Kidney epithelial cell (primary cell): ENCODE measurements around the gene GADD45B. TPM values are rescaled to one million over a fixed set of nuclear protein-coding genes. Genes with fewer than 3 reads are reported as not detected.

Source experiments
- DNase-seq: peaks from one replicate; pipeline ENCODE4 v3.0.0-alpha.2; 2010; ENCODE audit warnings: low read depth
- H3K27me3 ChIP-seq: 2 replicates; pipeline ENCODE4 v1.6.0; 2011; ENCODE audit warnings: low read length; ENCODE audit not compliant: control insufficient read depth, insufficient read depth
- H3K36me3 ChIP-seq: 2 replicates; pipeline ENCODE4 v1.5.1; 2011; ENCODE audit warnings: low read length; ENCODE audit not compliant: control insufficient read depth, insufficient read depth
- H3K4me3 ChIP-seq: 2 replicates; pipeline ENCODE4 v1.5.1; 2011; ENCODE audit warnings: low read depth, mild to moderate bottlenecking, control low read depth, low read length
- total RNA-seq: library from RNA; depleted of rRNA; stranded (reverse); fragments of >200 nt; gene quantifications from 2 replicates; pipeline ENCODE4 v1.2.3, GENCODE V29; 2015
- TF ChIP-seq, protein P1 (sequence below): IDR thresholded peaks from 2 replicates; pipeline ENCODE4 v1.5.1; 2011; ENCODE audit warnings: mild to moderate bottlenecking, moderate library complexity, low read length, control low read depth, inconsistent platforms; ENCODE audit not compliant: insufficient read depth, poor library complexity, severe bottlenecking

The GADD45B gene
- total RNA-seq, 1 donor from 2014 or later = 99.6 TPM

DNA sequence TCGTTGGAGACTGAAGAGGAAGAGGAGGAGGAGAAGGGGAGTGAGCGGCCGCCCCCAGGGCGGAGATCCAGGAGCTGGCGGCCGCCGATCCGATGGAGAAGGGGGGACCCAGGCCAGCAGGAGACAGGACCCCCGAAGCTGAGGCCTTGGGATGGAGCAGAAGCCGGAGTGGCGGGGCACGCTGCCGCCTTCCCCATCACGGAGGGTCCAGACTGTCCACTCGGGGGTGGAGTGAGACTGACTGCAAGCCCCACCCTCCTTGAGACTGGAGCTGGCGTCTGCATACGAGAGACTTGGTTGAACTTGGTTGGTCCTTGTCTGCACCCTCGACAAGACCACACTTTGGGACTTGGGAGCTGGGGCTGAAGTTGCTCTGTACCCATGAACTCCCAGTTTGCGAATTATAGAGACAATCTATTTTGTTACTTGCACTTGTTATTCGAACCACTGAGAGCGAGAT, 1.8 kb downstream of the GADD45B start:
- no peaks in the 10 kb centered on the region for H3K27me3 ChIP-seq
- TF ChIP-seq, protein P1, sequence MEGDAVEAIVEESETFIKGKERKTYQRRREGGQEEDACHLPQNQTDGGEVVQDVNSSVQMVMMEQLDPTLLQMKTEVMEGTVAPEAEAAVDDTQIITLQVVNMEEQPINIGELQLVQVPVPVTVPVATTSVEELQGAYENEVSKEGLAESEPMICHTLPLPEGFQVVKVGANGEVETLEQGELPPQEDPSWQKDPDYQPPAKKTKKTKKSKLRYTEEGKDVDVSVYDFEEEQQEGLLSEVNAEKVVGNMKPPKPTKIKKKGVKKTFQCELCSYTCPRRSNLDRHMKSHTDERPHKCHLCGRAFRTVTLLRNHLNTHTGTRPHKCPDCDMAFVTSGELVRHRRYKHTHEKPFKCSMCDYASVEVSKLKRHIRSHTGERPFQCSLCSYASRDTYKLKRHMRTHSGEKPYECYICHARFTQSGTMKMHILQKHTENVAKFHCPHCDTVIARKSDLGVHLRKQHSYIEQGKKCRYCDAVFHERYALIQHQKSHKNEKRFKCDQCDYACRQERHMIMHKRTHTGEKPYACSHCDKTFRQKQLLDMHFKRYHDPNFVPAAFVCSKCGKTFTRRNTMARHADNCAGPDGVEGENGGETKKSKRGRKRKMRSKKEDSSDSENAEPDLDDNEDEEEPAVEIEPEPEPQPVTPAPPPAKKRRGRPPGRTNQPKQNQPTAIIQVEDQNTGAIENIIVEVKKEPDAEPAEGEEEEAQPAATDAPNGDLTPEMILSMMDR = no peak
- peak overlapping the region; percentile 94 for H3K4me3 ChIP-seq
- no peak for DNase-seq
- no peaks in the 10 kb centered on the region for H3K36me3 ChIP-seq

GRCh38 chr19:2478278-2478755, 2.4 kb downstream of the GADD45B start:
- TF ChIP-seq, protein P1 = peak; percentile 20
- H3K4me3 ChIP-seq = peak overlapping the region; percentile 94
- no peaks in the 10 kb centered on the region for H3K36me3 ChIP-seq
- H3K27me3 ChIP-seq = no peaks in the 10 kb centered on the region
- DNase-seq = no peak

DNA sequence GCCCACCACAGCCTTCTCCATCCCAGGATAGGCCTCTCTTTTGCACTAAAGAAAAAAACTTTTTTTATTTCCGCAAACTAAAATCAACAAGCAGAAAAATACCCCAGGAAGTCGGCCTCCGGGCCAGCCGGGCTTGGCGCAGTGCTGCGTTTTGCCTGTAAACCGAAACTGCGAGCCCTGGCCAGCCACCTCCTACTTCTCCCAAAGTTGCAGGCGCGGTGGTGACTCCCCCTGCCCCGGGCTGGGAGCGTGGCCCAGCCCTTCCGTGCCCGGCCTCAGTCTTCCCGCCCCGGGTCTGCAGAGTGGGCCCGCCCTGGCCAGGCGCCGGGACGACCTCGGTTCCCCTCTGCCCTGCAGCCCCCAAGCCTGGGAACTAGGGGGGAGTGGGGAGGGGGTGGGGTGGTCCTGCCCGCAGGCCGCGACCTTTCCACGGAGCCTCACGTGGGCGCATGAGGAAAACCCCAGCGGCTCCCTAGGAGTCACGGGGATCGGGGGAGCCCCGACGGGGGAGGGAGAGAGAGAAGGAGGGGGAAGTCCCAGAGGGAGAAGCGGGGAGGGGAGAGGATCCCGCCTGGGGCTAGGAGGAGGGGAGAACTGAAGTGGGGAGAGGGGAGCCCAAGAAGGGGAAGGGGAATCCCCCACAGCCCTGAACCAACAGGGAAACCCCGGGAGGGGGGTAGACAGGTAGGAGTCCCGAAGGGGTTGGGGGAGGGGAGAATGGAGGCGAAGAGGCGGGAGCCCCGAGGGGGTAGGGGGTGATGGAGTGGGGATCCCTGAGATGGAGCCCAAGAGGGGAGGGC, 3.0 kb downstream of the GADD45B start:
- no peak for DNase-seq
- Histone ChIP-seq H3K27me3 (no peaks in the 10 kb centered on the region), H3K4me3 (peak overlapping the region; percentile 94), H3K36me3 (no peaks in the 10 kb centered on the region)
- TF ChIP-seq, protein P1 = no peak

DNA sequence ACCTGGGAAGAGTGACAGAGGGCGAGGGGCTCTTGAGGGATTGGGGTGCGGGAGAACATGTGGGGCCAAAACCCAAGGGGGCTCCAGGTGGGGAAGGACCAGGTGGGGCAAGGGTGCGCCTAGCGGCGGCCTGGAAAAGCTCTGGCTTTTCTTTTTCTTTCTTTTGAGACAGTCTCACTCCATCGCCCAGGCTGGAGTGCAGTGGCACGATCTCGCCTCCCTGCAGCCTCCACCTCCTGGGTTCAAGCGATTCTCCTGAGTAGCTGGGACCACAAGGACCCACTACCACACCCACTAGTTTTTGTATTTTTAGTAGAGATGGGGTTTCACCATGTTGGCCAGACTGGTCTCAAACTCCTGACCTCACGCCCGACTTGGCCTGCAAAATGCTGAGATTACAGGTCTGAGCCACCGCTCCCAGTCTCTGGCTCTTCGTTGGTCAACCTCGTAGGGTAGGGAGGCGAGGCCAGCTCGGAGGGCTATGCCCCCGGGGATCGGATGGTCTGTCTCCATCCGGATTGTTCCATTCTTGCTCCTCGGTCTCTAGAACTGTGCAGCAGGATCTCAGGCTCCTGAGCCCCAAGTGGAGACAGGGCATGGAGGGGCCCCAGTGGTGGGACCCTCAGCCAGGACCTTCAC, 3.7 kb downstream of the GADD45B start:
- no peak overlapping the region for H3K4me3 ChIP-seq
- H3K27me3 ChIP-seq = no peaks in the 10 kb centered on the region
- TF ChIP-seq, protein P1 = peak; percentile 59
- DNase-seq = no peak
- H3K36me3 ChIP-seq = no peaks in the 10 kb centered on the region

DNA sequence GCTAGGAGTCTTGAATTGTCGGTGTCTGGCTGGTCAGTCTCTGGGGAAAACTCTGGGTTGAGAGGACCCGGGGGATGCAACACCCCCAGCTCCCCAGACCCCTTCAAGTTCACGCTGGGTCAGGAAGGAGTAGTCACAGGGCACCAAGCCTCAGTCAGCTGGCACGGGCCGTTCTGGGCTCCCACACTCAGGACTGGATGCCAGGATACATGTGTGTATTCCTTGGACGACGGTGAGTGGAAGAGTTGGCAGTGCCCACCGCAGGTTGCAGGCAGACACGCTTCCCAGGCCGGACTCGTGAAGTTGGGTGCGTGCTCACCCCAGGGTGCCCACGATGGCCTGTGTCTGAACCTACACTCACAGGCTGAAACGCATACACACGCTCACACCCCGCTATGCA, 5.5 kb downstream of the GADD45B start:
- no peak overlapping the region for H3K4me3 ChIP-seq
- H3K36me3 ChIP-seq = no peaks in the 10 kb centered on the region
- DNase-seq = no peak
- no peaks in the 10 kb centered on the region for H3K27me3 ChIP-seq
- TF ChIP-seq, protein P1 = no peak
